ENCODE results near the gene WNT5A. TPM values are rescaled to one million over a fixed set of nuclear protein-coding genes. Genes with fewer than 3 reads are reported as not detected.

WNT5A gene
- total and polyA plus RNA-seq, 2 donors (not counting 1 experiment from before 2014, with no cell fraction given): 117 to 224 TPM

DNA sequence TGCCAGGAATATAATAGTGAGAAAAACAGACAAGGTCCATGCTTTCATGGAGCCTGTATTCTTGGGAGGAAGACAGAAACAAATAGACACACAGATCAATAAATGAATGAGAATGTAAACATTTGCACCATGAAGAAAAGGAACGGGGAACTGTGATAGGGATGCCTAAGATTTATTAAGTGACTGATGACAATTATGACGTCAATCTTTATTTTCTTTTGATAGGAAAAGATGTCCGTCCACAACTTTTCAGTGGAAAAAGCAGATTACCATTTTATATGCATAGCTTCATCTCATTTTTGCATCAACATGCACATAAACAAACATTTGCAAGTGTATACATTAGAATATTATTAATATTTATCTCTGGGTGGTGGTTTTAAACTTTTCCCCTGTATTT lies 27.9 kb upstream of the WNT5A start:
- H3K79me2 ChIP-seq (ENCODE audit: control insufficient read depth, insufficient read depth, low read length): no peaks in the 10 kb centered on the region

DNA sequence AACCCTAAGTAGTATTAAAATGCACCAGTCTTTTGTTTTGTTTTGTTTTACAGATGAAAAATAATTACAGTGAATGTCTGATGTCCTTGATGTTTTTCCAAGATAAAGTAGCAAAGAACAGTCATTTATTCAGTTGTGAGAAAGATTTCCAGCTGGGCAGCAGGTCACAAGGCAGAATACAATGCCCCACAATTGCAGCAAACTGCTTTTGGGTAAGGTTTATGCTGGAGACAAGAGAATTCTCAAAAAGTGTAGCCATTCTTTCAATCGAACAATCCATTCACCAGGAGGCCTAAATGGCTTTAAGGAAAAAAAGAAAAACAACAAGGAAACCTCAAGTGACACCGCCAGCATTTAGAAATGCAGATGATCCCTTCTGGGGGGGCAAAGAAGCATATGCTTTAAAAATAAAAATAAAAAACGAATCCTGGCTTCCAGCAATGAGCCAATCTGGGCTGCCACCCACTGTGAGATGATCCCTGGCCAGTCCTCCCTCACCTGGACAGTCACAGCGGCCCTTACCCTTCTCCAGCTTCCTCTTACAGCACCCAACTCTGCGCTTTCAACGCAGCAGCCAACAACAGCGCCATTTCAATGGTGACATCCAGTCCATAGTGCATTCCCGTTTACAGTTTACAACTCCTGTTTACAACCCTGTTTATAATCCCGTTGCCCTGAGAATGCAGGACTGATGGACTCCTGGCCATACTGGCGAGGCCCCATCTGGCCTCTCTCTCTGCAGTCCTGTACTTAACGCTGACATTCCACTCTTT lies 25.7 kb upstream of the WNT5A start:
- no peak overlapping the region for H3K27ac ChIP-seq (ENCODE audit: insufficient read depth, low read length)
- H3K4me3 ChIP-seq (replicated peaks in 1 of 4; ENCODE audit: control extremely low read depth in 1 of 4, insufficient read depth in 1 of 4, low read depth in 3 of 4, low read length in 4 of 4): no peak overlapping the region
- H2AFZ ChIP-seq (ENCODE audit: low read length): no peak overlapping the region
- TF ChIP-seq, protein P1, sequence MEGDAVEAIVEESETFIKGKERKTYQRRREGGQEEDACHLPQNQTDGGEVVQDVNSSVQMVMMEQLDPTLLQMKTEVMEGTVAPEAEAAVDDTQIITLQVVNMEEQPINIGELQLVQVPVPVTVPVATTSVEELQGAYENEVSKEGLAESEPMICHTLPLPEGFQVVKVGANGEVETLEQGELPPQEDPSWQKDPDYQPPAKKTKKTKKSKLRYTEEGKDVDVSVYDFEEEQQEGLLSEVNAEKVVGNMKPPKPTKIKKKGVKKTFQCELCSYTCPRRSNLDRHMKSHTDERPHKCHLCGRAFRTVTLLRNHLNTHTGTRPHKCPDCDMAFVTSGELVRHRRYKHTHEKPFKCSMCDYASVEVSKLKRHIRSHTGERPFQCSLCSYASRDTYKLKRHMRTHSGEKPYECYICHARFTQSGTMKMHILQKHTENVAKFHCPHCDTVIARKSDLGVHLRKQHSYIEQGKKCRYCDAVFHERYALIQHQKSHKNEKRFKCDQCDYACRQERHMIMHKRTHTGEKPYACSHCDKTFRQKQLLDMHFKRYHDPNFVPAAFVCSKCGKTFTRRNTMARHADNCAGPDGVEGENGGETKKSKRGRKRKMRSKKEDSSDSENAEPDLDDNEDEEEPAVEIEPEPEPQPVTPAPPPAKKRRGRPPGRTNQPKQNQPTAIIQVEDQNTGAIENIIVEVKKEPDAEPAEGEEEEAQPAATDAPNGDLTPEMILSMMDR (conservative IDR thresholded peaks at IDR 0.05 in 1 of 2, IDR thresholded peaks at IDR 0.05 in 1 of 2; ENCODE audit: low read depth in 1 of 2, low read length in 2 of 2): no peak
- no peak for TF ChIP-seq EZH2 (IDR thresholded peaks at IDR 0.05; ENCODE audit: low read length, missing control alignments)
- H3K4me1 ChIP-seq (ENCODE audit: control insufficient read depth, extremely low read depth, insufficient read depth, low read length): peaks cover 10% of the 10 kb centered on the region
- no peaks in the 10 kb centered on the region for H3K27me3 ChIP-seq (ENCODE audit: control insufficient read depth, insufficient read depth, low read length)
- peak overlapping the region; percentile 2 for H3K4me2 ChIP-seq (ENCODE audit: extremely low read depth, insufficient read depth, low read length)
- no peak overlapping the region for H3K9ac ChIP-seq (ENCODE audit: insufficient read depth, low read length)
- no peaks in the 10 kb centered on the region for H3K9me3 ChIP-seq (ENCODE audit: control insufficient read depth, insufficient read depth, low read depth, low read length)
- no peaks in the 10 kb centered on the region for H3K79me2 ChIP-seq (ENCODE audit: control insufficient read depth, insufficient read depth, low read length)
- no peaks in the 10 kb centered on the region for H4K20me1 ChIP-seq (ENCODE audit: control insufficient read depth, extremely low read depth, insufficient read depth, low read length)
- no peak for DNase-seq (ENCODE audit: low read depth in 2 of 2)
- H3K36me3 ChIP-seq (ENCODE audit: control insufficient read depth, insufficient read depth, low read length): no peaks in the 10 kb centered on the region

More for the DNA sequence above, 27.9 kb upstream of the WNT5A start:
- Histone ChIP-seq H3K4me2 (ENCODE audit: extremely low read depth, insufficient read depth, low read length) (no peak overlapping the region), H3K4me3 (replicated peaks in 1 of 4; ENCODE audit: control extremely low read depth in 1 of 4, insufficient read depth in 1 of 4, low read depth in 3 of 4, low read length in 4 of 4) (no peak overlapping the region), H3K4me1 (ENCODE audit: control insufficient read depth, extremely low read depth, insufficient read depth, low read length) (peaks cover 10% of the 10 kb centered on the region), H3K36me3 (ENCODE audit: control insufficient read depth, insufficient read depth, low read length) (no peaks in the 10 kb centered on the region), H2AFZ (ENCODE audit: low read length) (no peak overlapping the region), H3K9ac (ENCODE audit: insufficient read depth, low read length) (no peak overlapping the region), H4K20me1 (ENCODE audit: control insufficient read depth, extremely low read depth, insufficient read depth, low read length) (no peaks in the 10 kb centered on the region), H3K9me3 (ENCODE audit: control insufficient read depth, insufficient read depth, low read depth, low read length) (no peaks in the 10 kb centered on the region), H3K27ac (ENCODE audit: insufficient read depth, low read length) (no peak overlapping the region), H3K27me3 (ENCODE audit: control insufficient read depth, insufficient read depth, low read length) (no peaks in the 10 kb centered on the region)
- DNase-seq (ENCODE audit: low read depth in 2 of 2): no peak
- TF ChIP-seq, protein P1 (conservative IDR thresholded peaks at IDR 0.05 in 1 of 2, IDR thresholded peaks at IDR 0.05 in 1 of 2; ENCODE audit: low read depth in 1 of 2, low read length in 2 of 2): no peak

- Histone ChIP-seq H3K4me3 (replicated peaks in 1 of 4; ENCODE audit: control extremely low read depth in 1 of 4, insufficient read depth in 1 of 4, low read depth in 3 of 4, low read length in 4 of 4) (no peak overlapping the region), H3K4me2 (ENCODE audit: extremely low read depth, insufficient read depth, low read length) (peak overlapping the region; percentile 73), H3K36me3 (ENCODE audit: control insufficient read depth, insufficient read depth, low read length) (no peaks in the 10 kb centered on the region), H2AFZ (ENCODE audit: low read length) (no peak overlapping the region), H4K20me1 (ENCODE audit: control insufficient read depth, extremely low read depth, insufficient read depth, low read length) (no peaks in the 10 kb centered on the region), H3K4me1 (ENCODE audit: control insufficient read depth, extremely low read depth, insufficient read depth, low read length) (peaks cover 10% of the 10 kb centered on the region), H3K9ac (ENCODE audit: insufficient read depth, low read length) (no peak overlapping the region), H3K27ac (ENCODE audit: insufficient read depth, low read length) (no peak overlapping the region), H3K79me2 (ENCODE audit: control insufficient read depth, insufficient read depth, low read length) (no peaks in the 10 kb centered on the region), H3K9me3 (ENCODE audit: control insufficient read depth, insufficient read depth, low read depth, low read length) (no peaks in the 10 kb centered on the region), H3K27me3 (ENCODE audit: control insufficient read depth, insufficient read depth, low read length) (no peaks in the 10 kb centered on the region)
- DNase-seq (ENCODE audit: low read depth in 2 of 2): peak; percentile 83 to 88
- TF ChIP-seq EZH2 (IDR thresholded peaks at IDR 0.05; ENCODE audit: low read length, missing control alignments): no peak
- TF ChIP-seq, protein P1 (conservative IDR thresholded peaks at IDR 0.05 in 1 of 2, IDR thresholded peaks at IDR 0.05 in 1 of 2; ENCODE audit: low read depth in 1 of 2, low read length in 2 of 2): no peak
Observed at GRCh38 chr3:55511895-55512570, 24.9 kb upstream of the WNT5A start.
